ENCODE results near the gene PLEKHH1.

GRCh38 chr14:67630938-67631337, 97.8 kb downstream of the PLEKHH1 start:
- TF ChIP-seq, protein P1, sequence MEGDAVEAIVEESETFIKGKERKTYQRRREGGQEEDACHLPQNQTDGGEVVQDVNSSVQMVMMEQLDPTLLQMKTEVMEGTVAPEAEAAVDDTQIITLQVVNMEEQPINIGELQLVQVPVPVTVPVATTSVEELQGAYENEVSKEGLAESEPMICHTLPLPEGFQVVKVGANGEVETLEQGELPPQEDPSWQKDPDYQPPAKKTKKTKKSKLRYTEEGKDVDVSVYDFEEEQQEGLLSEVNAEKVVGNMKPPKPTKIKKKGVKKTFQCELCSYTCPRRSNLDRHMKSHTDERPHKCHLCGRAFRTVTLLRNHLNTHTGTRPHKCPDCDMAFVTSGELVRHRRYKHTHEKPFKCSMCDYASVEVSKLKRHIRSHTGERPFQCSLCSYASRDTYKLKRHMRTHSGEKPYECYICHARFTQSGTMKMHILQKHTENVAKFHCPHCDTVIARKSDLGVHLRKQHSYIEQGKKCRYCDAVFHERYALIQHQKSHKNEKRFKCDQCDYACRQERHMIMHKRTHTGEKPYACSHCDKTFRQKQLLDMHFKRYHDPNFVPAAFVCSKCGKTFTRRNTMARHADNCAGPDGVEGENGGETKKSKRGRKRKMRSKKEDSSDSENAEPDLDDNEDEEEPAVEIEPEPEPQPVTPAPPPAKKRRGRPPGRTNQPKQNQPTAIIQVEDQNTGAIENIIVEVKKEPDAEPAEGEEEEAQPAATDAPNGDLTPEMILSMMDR (IDR thresholded peaks at IDR 0.05; ENCODE audit: low read depth, low read length), result no peak
- TF ChIP-seq EZH2phosphoT487 (IDR thresholded peaks at IDR 0.05; ENCODE audit: low read depth), result no peak
